ENCODE measurements around the gene ZNF394. TPM values are rescaled to one million over a fixed set of nuclear protein-coding genes. Genes with fewer than 3 reads are reported as not detected.

ZNF394 gene
- polyA plus RNA-seq, 1 donor: 10.4 TPM

- no peak for DNase-seq
Observed at GRCh38 chr7:99447943-99448342, 52.1 kb downstream of the ZNF394 start.

- DNase-seq: no peak
Observed at GRCh38 chr7:99446096-99446495, 54.0 kb downstream of the ZNF394 start.

Other genes with a start within 250 kb of the ZNF394 start
- 0.08 TPM for gene MYH16, start 227.4 kb downstream of the ZNF394 start, polyA plus RNA-seq (ENCODE audit: insufficient read length)
- 59.5 TPM for gene ARPC1A, start 174.4 kb downstream of the ZNF394 start, polyA plus RNA-seq (ENCODE audit: insufficient read length)
- gene ARPC1B, start 125.6 kb downstream of the ZNF394 start, polyA plus RNA-seq (ENCODE audit: insufficient read length): 48.9 TPM
- 119 TPM for gene PDAP1, start 91.7 kb downstream of the ZNF394 start, polyA plus RNA-seq (ENCODE audit: insufficient read length)
- gene BUD31, start 91.3 kb downstream of the ZNF394 start, polyA plus RNA-seq (ENCODE audit: insufficient read length): 77.2 TPM
- 3.8 TPM for gene PTCD1, start 61.5 kb downstream of the ZNF394 start, polyA plus RNA-seq (ENCODE audit: insufficient read length)
- gene CPSF4, start 61.3 kb downstream of the ZNF394 start, polyA plus RNA-seq (ENCODE audit: insufficient read length): 38.0 TPM
- 369 TPM for gene ATP5MF, start 34.1 kb downstream of the ZNF394 start, polyA plus RNA-seq (ENCODE audit: insufficient read length)
- 32.1 TPM for gene ZNF789, start 27.4 kb downstream of the ZNF394 start, polyA plus RNA-seq (ENCODE audit: insufficient read length)
- 10.2 TPM for gene ZKSCAN5, start 4.4 kb upstream of the ZNF394 start, polyA plus RNA-seq (ENCODE audit: insufficient read length)
- 8.9 TPM for gene FAM200A, start 51.8 kb upstream of the ZNF394 start, polyA plus RNA-seq (ENCODE audit: insufficient read length)
- gene ZNF655, start 58.4 kb upstream of the ZNF394 start, polyA plus RNA-seq (ENCODE audit: insufficient read length): 42.0 TPM
- 0.94 TPM for gene TMEM225B, start 98.0 kb upstream of the ZNF394 start, polyA plus RNA-seq (ENCODE audit: insufficient read length)
- gene ZSCAN25, start 116.7 kb upstream of the ZNF394 start, polyA plus RNA-seq (ENCODE audit: insufficient read length): 11.0 TPM
- 1.0 TPM for gene CYP3A5, start 179.7 kb upstream of the ZNF394 start, polyA plus RNA-seq (ENCODE audit: insufficient read length)
- gene CYP3A7, start 234.9 kb upstream of the ZNF394 start, polyA plus RNA-seq (ENCODE audit: insufficient read length): not detected

All from hindlimb muscle (tissue), 1 donor.